SKM-1 (cell line): ENCODE measurements around the gene EPS15.
"Not testable (repeated sequence)": the region's sequence is repeated elsewhere in the genome, so short reads cannot be mapped to it uniquely, and the experiment has no call there.

Experiments used
- DNase-seq: peaks from one replicate; lab custom pipeline; 2025; ENCODE audit not compliant: unreplicated experiment; lab: John Stamatoyannopoulos, UW

The EPS15 gene

DNA sequence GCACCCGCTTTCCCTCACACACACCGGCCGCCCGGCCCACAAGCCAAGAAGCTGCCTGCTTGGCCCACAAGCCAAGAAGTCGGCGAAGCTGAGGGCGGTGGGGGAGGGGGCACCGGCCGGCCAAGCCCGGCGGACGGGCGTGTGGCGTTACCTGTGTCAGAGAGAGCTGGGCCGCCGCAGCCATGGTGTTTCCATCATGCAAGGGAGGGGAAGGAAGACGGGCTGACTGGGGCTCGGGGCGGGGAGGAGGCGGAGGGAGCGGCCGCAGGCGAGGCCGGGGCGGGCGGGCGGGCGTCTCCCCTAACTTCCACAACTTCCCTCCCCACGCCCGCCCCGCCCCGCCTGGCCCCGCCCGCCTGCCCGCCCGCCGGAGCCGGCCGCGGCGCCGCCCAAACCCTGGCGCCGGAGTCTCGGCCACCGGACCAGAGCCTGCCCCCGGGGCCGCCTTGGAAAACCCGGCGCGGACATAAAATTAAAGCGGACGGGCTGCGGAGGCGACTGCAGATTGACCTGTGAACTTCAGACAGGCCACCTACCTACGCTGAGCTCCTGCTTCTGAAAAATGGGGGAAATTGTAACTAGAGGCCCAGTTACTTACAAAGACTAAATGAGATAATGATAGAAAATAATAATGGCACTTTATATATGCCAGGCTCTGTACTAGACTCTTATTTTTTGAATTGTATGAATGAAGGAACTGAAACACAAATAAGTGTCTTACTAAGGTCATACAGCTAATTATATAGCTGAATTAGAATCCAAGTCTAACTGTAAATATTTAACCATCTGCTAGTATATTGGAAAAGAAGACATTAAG lies at the start of gene EPS15:
Gene EPS15 (minus strand): TSS at position 219 of the 817 bp plus-strand sequence. CDS start 35 bp downstream, at position 184.
- DNase-seq, result peak; percentile 72

DNA sequence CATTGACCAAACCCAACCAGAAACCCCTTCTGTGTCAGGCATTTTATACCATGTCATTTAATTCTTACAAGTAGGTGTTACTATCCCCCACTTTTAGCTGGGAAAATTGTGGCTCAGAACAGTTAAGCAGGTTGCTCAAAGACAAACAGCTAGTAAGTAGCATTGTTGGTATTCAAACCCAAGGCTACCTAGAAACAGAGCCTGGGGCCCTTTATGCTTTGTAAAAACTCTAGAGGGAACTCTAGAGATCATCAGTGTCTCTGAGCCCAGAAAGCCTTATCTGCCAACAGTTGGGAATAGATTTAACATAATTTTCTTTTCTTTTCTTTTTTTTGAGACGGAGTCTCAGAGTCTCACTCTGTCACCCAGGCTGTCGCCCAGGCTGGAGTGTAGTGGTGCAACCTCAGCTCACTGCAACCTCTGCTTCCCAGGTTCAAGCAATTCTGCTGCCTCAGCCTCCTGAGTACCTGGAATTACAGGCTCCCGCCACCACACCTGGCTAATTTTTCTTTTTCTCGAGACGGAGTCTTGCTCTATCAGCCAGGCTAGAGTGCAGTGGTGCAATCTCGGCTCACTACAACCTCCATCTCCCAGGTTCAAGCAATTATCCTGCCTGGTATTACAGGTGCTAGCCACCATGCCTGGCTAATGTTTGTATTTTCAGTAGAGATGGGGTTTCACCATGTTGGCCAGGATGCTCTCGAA lies 49.3 kb upstream of the EPS15 start:
- DNase-seq, result no peak

DNA sequence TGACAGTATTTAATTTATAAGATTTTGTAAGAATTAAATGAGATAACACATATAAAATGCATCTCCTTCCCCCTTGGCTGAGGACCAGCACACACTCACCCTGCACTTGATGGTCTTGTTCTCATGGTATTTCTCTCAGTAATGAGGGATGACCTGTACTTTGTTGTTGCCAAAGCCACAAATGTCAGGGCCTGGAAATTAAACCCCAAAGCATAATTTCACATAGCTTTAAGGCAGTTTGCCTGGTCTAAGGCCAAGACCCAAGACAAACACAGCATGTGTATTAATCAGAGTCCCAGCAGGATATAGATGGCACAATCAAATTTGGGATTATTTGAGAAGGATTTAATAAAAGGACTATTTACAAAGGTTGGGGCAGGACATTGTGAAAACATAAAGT lies 48.6 kb upstream of the EPS15 start:
- DNase-seq, result no peak

DNA sequence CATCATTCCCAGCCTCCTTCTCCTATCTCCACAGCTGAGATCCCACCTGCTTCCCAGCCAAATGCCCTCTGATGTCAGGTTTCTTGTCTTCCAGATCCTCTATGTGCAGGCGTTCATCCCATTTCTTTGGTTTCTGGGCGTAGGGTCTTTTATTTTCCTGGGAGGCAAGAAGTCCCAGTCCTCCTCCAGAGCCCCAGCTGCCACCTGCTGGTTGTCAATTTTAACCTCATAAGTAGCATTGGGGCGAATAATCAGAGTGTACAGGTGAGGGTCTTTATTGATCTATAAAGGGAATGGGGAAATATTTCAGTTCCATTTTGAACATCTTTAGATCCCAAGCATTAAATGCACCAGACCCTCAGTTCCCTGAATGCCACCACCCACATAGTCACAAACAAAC lies 47.2 kb upstream of the EPS15 start:
- DNase-seq, result no peak

DNA sequence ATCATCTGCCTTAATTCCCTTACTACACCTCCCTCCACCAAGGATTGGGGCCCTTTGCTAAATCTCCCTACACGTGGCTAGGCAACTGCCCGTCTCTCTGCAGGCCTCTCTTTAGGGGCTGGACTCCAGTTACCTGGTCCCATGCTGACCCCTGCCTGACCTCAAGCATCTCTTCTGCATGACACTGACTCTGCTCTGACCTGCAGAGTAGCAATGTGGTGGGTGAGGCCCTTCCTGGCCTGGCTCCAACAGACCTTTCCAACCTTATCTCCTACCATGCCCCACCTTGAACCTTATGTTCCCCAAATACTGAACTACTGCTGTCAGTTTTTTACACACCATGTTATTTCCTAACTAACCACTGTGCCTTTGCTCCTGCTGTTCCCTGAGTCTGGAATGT lies 45.9 kb upstream of the EPS15 start:
- DNase-seq, result no peak

DNA sequence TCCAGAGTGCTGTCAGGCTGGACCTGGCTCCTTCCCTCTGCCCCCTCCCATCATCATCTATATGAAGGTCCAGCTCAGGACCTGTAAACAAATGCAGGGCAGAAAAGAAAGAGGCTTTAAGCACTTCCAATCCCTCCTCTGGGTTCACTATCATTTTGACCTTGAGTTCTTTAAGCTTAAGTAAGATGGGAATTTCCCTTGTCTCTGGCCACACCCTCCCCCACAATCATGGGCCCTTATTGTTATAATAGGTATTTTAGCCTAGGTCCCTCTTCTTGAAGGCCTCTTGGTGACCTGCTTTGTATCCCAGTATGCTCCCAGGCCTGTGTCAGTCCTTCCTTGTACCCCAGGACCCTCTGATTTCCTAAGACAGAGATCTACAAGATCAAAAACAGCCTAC lies 45.1 kb upstream of the EPS15 start:
- no peak for DNase-seq

DNA sequence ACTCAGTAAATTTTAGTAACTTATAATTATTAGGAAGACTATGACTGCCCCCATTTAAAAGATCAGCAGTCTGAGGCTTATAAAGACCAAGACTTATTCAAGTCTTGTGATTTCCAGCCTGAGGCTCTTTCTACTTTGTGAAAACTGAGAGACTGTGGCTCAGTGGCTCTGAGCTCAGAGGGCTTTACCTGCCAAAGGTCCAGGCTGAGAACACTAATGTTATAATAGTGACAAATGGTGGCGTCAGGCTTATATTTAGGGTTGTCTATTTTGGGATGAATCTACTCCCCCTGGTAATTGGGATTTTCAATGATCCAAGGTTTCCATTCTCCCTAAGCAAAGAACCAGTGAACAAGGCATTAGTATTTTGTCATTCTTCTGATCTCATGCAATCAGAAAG lies 42.6 kb upstream of the EPS15 start:
- no peak for DNase-seq

DNA sequence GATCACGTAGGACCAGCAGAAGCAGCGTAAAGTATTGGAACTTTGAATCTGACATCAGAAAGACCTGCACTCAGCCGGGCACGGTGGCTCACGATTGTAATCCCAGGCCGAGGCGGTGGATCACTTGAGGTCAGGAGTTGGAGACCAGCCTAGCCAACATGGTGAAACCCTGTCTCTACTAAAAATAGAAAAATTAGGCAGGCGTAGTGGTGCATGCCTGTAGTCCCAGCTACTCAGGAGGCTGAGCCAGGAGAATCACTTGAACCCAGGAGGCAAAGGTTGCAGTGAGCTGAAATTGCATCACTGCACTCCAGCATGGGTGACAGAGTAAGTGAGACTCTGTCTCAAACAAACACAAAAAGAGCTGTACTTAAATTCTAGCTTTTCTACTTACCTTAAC lies 41.8 kb upstream of the EPS15 start:
- not testable (repeated sequence) for DNase-seq

DNA sequence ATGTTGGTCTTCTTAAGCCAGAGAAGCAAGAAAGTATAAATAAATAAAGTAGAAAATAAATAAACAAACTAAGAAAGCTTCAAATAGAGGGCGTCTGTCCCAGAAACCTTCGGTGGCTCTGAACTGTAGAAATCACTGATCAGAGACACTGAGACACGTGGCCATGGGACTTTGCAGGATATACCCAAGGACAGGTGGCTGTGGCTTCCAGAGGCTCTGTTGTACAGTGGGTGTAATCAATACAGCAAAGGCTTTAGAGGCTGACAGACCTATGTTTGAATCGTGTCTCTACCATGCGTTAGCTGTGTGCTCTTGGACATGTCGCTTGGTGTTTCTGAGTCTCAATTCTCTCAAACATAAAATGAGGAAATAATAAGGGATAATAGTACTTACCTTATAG lies 41.0 kb upstream of the EPS15 start:
- no peak for DNase-seq

DNA sequence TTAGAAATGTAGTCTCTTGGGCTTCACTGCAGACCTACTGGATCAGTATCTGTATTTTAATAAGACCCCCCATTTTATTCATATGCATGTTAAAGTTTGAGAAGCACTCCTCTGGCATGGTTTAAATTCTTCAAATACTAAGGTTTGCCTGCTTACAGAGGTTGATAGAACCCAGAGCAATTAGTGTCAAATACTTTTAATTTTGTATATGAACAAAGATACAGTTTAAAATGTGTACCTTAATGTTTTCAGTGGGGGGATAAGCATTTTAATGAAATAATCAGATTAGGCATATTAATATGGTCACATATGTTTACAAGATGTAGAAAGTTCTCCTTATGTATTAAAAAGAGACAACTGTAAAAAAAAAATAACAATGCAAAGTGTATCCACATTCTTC lies 40.4 kb upstream of the EPS15 start:
- no peak for DNase-seq

DNA sequence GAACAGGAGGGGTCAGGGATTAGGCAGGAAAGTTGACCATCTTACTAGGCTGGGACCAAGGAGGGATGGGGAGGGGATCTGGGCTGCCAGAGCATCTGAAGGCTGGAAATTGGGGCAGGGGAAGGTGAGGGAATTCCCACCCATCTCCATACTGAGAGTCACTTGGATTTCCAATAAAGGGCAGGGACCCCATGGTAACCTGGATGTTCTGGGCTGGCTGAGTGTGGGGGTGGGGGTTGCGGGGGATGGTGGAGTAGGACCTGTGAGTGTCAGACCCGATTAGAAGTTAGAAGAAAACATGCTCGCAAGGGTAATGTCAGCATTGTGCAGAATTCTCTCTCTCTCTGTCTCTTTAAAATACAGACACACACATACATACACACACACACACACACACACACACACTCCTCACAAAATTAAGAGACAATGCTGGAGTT lies 40.0 kb upstream of the EPS15 start:
- no peak for DNase-seq

DNA sequence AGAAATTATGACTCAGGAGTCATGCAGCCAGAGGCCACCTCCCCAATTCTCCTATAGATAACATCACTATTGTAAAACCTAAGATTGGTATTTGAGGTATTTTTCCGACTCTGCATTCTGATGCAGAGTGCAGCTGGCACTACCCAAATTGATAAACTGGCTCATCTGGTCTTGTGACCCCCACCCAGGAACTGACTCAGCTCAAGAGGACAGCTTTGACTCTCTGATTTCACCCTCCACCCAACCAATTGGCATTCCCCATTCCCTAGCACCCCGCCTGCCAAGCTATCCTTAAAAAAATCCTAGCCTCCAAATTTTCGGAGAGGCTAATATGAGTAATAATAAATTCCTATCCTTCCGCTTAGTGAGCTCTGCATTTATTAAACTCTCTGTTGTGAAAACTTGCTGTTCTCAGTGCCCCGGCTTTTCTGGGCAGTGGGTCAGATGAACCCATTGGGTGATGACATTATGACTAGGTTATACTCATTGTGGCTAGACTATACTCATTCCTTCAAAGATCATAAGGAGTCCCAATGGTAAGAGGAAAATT lies 39.4 kb upstream of the EPS15 start:
- DNase-seq, result no peak

DNA sequence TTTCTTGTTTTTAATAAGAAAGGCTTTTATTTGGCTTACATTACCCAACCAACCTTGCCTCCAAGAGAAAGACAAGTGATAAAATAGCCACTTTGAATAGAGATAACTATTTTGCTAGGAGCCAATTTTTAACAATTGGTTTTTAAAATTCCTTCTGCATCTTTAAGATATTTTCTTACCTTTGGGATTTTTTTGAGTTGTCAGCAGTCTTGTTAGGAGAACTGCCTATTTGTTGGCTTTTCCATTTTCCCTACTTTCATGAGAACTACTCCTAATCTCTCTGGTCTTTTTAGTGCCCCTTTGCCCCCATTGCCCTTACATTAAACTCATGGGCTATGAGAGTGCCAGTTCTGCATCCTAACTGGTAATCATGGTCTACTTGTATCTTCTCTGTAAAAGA lies 38.1 kb upstream of the EPS15 start:
- no peak for DNase-seq

DNA sequence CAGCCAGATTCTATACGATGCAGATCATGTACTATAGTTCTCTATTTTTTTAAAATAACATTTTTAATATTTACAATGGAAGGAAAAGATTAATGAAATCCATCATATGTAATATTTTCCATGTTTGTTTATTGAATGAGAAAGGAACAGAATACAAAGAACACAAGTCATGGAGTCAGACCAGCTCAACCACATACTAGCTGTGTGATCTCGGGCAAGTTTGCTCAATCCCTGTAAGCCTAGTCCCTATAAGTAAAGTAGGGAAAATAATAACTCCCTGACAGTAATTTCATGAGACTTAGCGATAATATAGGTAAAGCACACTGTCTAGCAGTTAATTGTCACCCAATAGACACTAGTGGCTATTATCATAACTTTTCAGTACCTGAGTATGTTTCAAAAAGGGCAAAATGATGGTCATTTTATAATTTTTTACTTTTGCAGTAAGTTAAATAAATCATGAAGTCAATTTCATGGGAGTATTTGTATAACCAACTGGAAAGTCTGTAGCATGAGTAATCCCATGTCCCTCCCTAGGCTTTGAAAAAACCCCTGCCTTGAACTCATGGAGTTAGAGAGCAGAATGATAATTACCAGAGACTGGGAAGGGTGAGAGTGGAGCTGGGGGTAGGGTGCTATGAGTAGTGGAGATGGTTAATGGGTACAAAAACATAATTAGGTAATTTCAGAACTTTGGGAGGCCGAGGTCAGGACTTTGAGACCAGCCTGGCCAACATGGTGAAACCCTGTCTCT lies 37.0 kb upstream of the EPS15 start:
- no peak for DNase-seq

DNA sequence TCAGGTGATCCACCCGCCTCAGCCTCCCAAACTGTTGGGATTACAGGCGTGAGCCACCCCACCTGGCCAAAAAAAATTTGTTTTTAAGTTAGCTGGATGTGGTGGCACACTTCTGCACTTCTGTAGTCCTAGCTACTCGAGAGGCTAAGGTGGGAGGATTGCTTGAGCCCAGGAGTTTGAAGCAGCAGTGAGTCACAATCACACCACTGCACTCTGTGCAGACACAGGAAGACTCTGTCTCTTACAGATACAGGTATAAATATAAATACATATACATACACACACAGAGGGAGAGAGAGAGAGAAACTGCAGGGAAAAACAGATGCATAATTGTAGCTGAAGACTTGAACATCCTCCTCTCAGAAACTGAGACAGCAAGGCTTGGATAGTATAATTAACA lies 34.8 kb upstream of the EPS15 start:
- DNase-seq, result no peak

DNA sequence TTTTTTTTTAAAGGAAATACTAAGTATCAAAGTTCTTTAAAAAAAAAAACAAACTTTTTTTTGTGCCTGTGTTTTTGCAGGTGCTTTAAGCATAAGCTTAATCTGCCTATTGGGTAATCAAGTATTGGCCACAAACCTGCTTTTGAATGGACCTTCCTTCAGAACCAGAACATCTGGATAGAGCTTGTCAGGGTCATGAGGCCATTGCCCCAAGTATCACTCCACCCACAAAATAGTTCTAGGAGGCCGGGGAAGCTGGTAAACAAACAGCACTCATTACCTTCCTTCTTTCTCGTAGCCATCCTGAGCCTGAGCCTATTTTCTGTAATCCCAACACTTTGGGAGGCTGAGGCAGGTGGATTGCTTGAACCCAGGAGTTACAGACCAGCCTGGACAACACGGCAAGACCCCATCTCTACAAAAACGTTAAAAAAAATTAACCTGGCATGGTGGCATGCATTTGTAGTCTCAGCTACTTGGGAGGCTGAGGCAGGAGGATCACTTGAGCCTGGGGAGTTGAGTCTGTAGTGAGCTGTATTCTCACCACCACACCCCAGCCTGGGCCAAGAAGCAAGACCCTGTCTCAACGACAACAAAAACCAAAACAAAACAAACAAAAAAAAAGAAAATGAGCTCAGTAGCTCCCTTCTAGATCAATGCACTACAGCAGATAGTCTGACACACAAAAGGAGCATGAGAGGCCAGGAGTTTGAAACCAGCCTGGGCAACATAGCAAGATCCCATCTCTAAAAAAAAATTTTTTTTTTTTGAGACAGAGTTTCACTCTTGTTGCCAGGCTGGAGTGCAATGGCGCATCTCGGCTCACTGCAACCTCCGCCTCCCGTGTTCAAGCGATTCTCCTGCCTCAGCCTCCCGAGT lies 34.1 kb upstream of the EPS15 start:
- no peak for DNase-seq

DNA sequence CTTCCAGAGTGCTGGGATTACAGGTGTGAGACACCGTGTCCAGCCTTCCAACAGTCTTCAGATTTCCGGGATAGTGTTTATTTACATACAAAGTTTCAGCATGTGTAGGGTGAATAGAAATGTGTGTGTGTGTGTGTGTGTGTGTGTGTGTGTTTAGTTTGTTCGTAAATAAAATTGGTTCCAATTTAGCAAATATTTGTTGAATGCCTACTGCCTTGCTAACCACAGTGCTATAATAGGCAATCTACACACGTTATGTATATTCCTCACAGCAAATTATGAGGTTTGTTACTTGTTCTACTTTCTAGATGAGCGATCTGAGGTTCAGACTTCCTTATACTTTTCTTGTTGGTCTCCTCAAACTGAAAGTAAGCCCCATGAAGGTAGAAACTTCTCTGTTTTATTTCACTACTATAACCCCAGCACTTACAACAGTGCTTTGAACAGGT lies 32.8 kb upstream of the EPS15 start:
- DNase-seq, result no peak

DNA sequence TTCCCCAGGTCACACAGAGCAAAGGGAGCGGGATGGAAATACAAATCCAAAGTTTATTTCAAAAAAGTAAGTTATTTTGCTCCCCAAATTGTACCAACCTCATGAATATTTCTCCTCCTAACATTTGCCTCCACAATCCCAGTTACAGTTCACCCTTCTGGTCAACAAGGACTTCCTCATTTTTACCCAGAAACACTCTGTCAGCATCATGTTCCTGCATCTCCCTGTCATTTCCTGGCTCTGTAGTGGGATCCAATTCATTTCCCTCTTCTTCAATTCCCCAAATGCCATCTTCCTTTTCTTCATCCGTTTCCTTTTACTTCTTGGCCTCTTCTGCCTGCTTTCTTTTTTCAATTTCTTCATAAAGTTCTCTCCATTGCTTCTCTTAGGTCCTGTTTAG lies 32.0 kb upstream of the EPS15 start:
- DNase-seq, result no peak

DNA sequence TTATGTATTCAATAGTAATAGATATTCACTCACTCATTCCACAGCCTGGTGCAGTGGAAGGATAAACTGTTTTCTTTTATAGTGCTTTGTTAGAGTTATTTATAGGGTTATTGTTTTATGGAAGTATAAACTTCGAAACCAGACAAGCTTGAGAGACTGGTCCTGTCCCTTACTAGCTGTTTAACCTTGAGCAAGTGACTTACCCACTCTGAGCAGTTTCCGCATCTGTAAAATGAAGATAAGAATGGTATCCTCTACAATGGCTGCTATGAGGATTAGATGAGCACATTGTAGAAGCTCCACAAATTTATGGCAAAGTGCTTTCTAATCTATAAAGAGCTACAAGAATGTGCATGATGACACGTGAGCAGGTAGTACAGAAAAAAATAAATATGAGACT lies 30.8 kb upstream of the EPS15 start:
- DNase-seq, result no peak

DNA sequence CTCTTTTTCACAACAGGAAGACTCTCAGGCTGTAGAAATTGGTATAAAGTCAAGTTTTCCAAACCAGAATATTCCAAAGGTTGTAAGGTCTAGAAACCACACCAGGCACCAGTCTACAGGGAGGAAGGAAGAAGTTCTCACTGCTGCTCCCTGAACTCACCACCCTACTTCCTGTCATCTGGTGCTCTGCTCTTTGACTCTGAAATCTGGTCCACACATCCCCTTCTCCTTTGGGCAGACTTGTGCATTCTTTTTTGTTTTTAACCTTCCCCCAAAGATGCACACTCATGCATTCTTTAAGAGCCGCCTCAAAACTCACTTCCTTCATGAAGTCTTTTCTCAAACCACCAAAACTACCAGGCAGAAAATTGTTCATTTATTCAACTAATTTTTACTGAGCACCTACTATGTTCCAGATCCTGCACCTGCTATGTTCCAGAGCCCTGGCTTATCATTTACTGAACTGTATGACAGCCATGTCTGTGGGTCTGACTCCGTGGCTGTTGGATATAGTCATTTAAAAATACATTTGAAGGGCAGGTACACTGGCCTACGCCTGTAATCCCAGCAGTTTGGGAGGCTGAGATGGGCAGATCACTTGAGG lies 30.1 kb upstream of the EPS15 start:
- peak; percentile 47 for DNase-seq
